ENCODE results near the gene ITGA3. TPM values are rescaled to one million over a fixed set of nuclear protein-coding genes. Genes with fewer than 3 reads are reported as not detected.

Gene ITGA3
- total and polyA plus RNA-seq, 4 donors: 0.79 to 4.4 (median 1.4) TPM

DNA sequence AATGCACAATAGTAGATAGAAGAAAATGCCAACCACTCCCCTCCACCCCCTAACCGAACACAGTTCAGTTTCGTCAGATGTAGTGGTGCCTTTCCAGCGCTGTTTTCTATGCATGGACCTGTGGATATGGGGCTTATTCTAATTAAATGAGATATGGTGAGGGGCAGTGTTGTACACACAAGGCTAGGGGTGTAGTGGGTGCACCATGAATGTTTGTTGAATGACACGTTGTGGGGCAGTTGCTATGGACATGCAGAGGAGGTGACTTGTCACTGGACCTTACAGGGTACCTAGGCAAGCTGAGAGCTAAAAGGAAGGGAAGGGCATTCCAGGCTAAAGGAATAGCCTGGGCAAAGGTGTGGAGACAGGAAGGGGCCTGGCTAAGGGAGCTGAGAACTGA is 42.7 kb downstream of the ITGA3 start:
- Histone ChIP-seq H3K27ac (ENCODE audit: low read depth in 1 of 2, low read length in 2 of 2) (peak overlapping the region in 1 of 2 donors; percentile 10), H3K9ac (ENCODE audit: low read depth in 1 of 2, low read length in 2 of 2) (no peak overlapping the region), H3K36me3 (ENCODE audit: control insufficient read depth in 4 of 4, insufficient read depth in 3 of 4, low read depth in 1 of 4, low read length in 3 of 4) (peaks cover 0 to 7% (median 5%) of the 10 kb centered on the region in 4 donors), H3K27me3 (ENCODE audit: control insufficient read depth in 4 of 4, insufficient read depth in 4 of 4, low read length in 3 of 4) (no peaks in the 10 kb centered on the region), H3K4me1 (ENCODE audit: control insufficient read depth in 4 of 4, insufficient read depth in 4 of 4, low read length in 3 of 4) (peaks cover 22 to 73% (median 64%) of the 10 kb centered on the region in 4 donors), H3K9me3 (ENCODE audit: control insufficient read depth in 4 of 4, low read length in 3 of 4) (no peaks in the 10 kb centered on the region), H3K4me3 (ENCODE audit: low read depth in 1 of 3, low read length in 3 of 3) (no peak overlapping the region)
- no peak for DNase-seq (ENCODE audit: low spot score)
- no peak for TF ChIP-seq EGR1 (IDR thresholded peaks at IDR 0.05; ENCODE audit: low read depth in 2 of 2)
- TF ChIP-seq YY1 (IDR thresholded peaks at IDR 0.05): no peak
- TF ChIP-seq, protein P1, sequence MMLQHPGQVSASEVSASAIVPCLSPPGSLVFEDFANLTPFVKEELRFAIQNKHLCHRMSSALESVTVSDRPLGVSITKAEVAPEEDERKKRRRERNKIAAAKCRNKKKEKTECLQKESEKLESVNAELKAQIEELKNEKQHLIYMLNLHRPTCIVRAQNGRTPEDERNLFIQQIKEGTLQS (IDR thresholded peaks at IDR 0.05): no peak
- TF ChIP-seq FOXA1 (IDR thresholded peaks at IDR 0.05): no peak
- WGBS: 88% methylated on average over 4 of the region's 4 CpGs

DNA sequence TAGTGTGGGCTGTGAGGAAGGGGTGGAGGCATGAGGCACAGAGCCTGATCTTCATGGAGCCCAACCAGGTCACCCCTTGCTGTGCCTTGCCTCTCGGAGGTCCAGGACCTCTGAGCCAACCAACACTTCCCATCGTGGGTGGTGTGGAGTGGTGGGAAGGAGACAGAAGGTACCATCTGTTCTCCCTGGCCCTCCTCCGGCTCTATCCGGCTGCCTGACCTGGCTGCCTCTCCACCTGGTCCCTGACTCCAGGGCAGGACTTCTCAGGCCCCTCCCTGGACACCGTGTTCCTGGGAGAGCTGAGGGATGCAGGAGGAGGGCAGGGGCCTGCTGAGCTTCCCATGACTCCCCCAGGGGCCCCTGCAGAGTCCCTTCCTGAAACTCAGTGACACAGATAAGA is 43.1 kb downstream of the ITGA3 start:
- H3K4me3 ChIP-seq (ENCODE audit: low read depth in 1 of 3, low read length in 3 of 3): no peak overlapping the region
- 81% methylated on average over 5 of the region's 5 CpGs for WGBS
- no peak overlapping the region for H3K9ac ChIP-seq (ENCODE audit: low read depth in 1 of 2, low read length in 2 of 2)
- no peak for DNase-seq (ENCODE audit: low spot score)
- peaks cover 0 to 7% (median 5%) of the 10 kb centered on the region in 4 donors for H3K36me3 ChIP-seq (ENCODE audit: control insufficient read depth in 4 of 4, insufficient read depth in 3 of 4, low read depth in 1 of 4, low read length in 3 of 4)
- H3K27ac ChIP-seq (ENCODE audit: low read depth in 1 of 2, low read length in 2 of 2): no peak overlapping the region
- no peaks in the 10 kb centered on the region for H3K9me3 ChIP-seq (ENCODE audit: control insufficient read depth in 4 of 4, low read length in 3 of 4)
- TF ChIP-seq RXRA (IDR thresholded peaks at IDR 0.05) (no peak), TAF1 (conservative IDR thresholded peaks at IDR 0.05) (no peak), HNF4G (IDR thresholded peaks at IDR 0.05) (no peak), NR2F2 (IDR thresholded peaks at IDR 0.05) (no peak), SP1 (IDR thresholded peaks at IDR 0.05) (no peak), HNF4A (conservative IDR thresholded peaks at IDR 0.05) (no peak), FOXA1 (IDR thresholded peaks at IDR 0.05) (no peak), GABPA (IDR thresholded peaks at IDR 0.05 in 1 of 2, conservative IDR thresholded peaks at IDR 0.05 in 1 of 2) (no peak), FOXA2 (IDR thresholded peaks at IDR 0.05) (no peak), YY1 (IDR thresholded peaks at IDR 0.05) (no peak), RAD21 (IDR thresholded peaks at IDR 0.05) (no peak), EGR1 (IDR thresholded peaks at IDR 0.05; ENCODE audit: low read depth in 2 of 2) (no peak), JUND (IDR thresholded peaks at IDR 0.05) (no peak)
- TF ChIP-seq, protein P2, sequence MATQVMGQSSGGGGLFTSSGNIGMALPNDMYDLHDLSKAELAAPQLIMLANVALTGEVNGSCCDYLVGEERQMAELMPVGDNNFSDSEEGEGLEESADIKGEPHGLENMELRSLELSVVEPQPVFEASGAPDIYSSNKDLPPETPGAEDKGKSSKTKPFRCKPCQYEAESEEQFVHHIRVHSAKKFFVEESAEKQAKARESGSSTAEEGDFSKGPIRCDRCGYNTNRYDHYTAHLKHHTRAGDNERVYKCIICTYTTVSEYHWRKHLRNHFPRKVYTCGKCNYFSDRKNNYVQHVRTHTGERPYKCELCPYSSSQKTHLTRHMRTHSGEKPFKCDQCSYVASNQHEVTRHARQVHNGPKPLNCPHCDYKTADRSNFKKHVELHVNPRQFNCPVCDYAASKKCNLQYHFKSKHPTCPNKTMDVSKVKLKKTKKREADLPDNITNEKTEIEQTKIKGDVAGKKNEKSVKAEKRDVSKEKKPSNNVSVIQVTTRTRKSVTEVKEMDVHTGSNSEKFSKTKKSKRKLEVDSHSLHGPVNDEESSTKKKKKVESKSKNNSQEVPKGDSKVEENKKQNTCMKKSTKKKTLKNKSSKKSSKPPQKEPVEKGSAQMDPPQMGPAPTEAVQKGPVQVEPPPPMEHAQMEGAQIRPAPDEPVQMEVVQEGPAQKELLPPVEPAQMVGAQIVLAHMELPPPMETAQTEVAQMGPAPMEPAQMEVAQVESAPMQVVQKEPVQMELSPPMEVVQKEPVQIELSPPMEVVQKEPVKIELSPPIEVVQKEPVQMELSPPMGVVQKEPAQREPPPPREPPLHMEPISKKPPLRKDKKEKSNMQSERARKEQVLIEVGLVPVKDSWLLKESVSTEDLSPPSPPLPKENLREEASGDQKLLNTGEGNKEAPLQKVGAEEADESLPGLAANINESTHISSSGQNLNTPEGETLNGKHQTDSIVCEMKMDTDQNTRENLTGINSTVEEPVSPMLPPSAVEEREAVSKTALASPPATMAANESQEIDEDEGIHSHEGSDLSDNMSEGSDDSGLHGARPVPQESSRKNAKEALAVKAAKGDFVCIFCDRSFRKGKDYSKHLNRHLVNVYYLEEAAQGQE (IDR thresholded peaks at IDR 0.05): no peak
- TF ChIP-seq, protein P3, sequence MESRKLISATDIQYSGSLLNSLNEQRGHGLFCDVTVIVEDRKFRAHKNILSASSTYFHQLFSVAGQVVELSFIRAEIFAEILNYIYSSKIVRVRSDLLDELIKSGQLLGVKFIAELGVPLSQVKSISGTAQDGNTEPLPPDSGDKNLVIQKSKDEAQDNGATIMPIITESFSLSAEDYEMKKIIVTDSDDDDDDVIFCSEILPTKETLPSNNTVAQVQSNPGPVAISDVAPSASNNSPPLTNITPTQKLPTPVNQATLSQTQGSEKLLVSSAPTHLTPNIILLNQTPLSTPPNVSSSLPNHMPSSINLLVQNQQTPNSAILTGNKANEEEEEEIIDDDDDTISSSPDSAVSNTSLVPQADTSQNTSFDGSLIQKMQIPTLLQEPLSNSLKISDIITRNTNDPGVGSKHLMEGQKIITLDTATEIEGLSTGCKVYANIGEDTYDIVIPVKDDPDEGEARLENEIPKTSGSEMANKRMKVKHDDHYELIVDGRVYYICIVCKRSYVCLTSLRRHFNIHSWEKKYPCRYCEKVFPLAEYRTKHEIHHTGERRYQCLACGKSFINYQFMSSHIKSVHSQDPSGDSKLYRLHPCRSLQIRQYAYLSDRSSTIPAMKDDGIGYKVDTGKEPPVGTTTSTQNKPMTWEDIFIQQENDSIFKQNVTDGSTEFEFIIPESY (IDR thresholded peaks at IDR 0.05): no peak
- TF ChIP-seq, protein P1 (IDR thresholded peaks at IDR 0.05): no peak
- TF ChIP-seq, protein P4, sequence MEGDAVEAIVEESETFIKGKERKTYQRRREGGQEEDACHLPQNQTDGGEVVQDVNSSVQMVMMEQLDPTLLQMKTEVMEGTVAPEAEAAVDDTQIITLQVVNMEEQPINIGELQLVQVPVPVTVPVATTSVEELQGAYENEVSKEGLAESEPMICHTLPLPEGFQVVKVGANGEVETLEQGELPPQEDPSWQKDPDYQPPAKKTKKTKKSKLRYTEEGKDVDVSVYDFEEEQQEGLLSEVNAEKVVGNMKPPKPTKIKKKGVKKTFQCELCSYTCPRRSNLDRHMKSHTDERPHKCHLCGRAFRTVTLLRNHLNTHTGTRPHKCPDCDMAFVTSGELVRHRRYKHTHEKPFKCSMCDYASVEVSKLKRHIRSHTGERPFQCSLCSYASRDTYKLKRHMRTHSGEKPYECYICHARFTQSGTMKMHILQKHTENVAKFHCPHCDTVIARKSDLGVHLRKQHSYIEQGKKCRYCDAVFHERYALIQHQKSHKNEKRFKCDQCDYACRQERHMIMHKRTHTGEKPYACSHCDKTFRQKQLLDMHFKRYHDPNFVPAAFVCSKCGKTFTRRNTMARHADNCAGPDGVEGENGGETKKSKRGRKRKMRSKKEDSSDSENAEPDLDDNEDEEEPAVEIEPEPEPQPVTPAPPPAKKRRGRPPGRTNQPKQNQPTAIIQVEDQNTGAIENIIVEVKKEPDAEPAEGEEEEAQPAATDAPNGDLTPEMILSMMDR (IDR thresholded peaks at IDR 0.05; ENCODE audit: low read depth, low read length, missing input control): no peak
- TF ChIP-seq, protein P5, sequence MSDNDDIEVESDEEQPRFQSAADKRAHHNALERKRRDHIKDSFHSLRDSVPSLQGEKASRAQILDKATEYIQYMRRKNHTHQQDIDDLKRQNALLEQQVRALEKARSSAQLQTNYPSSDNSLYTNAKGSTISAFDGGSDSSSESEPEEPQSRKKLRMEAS (IDR thresholded peaks at IDR 0.05): no peak
- H3K4me1 ChIP-seq (ENCODE audit: control insufficient read depth in 4 of 4, insufficient read depth in 4 of 4, low read length in 3 of 4): peaks cover 22 to 73% (median 64%) of the 10 kb centered on the region in 4 donors
- no peaks in the 10 kb centered on the region for H3K27me3 ChIP-seq (ENCODE audit: control insufficient read depth in 4 of 4, insufficient read depth in 4 of 4, low read length in 3 of 4)
